Measurements from ENCODE around the gene ALDOA.

DNA sequence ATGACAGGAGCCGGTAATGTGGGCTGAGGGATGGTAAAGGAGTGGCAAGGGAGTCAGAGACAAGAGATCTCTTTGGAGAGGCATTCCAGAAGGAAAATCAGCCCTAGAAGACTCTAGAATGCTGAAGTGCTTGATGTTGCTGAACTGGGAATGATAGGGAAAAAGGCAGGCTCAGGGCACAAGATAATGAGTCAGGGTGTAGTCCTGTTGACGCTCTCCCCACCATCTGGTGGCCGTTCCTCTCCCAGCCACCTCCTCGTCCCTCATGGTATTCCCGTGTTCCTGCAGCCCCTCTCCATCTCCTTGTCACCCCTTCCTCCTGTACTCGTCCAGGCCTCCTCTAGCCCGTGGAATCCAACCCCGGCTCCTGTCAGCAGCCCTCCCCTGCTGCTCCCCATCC is 11.1 kb upstream of the ALDOA start:
- TF ChIP-seq, protein P1, sequence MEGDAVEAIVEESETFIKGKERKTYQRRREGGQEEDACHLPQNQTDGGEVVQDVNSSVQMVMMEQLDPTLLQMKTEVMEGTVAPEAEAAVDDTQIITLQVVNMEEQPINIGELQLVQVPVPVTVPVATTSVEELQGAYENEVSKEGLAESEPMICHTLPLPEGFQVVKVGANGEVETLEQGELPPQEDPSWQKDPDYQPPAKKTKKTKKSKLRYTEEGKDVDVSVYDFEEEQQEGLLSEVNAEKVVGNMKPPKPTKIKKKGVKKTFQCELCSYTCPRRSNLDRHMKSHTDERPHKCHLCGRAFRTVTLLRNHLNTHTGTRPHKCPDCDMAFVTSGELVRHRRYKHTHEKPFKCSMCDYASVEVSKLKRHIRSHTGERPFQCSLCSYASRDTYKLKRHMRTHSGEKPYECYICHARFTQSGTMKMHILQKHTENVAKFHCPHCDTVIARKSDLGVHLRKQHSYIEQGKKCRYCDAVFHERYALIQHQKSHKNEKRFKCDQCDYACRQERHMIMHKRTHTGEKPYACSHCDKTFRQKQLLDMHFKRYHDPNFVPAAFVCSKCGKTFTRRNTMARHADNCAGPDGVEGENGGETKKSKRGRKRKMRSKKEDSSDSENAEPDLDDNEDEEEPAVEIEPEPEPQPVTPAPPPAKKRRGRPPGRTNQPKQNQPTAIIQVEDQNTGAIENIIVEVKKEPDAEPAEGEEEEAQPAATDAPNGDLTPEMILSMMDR (IDR thresholded peaks at IDR 0.05; ENCODE audit: poor library complexity), result no peak
- TF ChIP-seq EZH2 (IDR thresholded peaks at IDR 0.05; ENCODE audit: borderline replicate concordance) (no peak), EZH2phosphoT487 (IDR thresholded peaks at IDR 0.05; ENCODE audit: low read depth, severe bottlenecking, unreplicated experiment) (no peak)

Measured in hepatocyte (in vitro differentiated cells).